ENCODE data around the gene INHBB.

DNA sequence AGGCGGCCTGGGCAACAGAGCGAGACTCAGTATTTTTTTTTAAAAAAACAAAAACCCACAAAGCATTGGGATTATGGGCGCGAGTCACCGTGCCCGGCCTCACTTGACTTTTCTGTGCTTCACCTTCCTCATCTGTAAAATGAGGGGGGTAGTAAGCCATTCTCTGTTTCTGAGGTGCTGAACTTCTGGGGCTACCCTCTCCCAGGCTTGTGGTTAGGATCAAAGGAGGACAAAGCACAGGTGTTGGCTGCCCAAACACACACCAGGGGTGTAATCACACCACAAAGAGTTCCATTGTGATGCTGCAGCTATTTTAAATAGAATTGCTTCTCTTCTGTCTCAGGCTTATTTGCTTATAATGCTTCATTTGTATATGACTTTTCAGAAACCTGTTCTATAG lies 35.8 kb upstream of the INHBB start:
- TF ChIP-seq, protein P1, sequence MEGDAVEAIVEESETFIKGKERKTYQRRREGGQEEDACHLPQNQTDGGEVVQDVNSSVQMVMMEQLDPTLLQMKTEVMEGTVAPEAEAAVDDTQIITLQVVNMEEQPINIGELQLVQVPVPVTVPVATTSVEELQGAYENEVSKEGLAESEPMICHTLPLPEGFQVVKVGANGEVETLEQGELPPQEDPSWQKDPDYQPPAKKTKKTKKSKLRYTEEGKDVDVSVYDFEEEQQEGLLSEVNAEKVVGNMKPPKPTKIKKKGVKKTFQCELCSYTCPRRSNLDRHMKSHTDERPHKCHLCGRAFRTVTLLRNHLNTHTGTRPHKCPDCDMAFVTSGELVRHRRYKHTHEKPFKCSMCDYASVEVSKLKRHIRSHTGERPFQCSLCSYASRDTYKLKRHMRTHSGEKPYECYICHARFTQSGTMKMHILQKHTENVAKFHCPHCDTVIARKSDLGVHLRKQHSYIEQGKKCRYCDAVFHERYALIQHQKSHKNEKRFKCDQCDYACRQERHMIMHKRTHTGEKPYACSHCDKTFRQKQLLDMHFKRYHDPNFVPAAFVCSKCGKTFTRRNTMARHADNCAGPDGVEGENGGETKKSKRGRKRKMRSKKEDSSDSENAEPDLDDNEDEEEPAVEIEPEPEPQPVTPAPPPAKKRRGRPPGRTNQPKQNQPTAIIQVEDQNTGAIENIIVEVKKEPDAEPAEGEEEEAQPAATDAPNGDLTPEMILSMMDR (IDR thresholded peaks at IDR 0.05 in 4 of 5, conservative IDR thresholded peaks at IDR 0.05 in 1 of 5): no peak
- no peak for TF ChIP-seq POLR2A (IDR thresholded peaks at IDR 0.05)

All from gastrocnemius medialis (tissue), 4 donors.